MCF 10A (cell line): Measurements from ENCODE around the gene SHISA7. TPM values are rescaled to one million over a fixed set of nuclear protein-coding genes. Genes with fewer than 3 reads are reported as not detected.

ENCODE experiments used
- BruUV-seq: library from RNA; stranded (reverse); fragments of 400-500 nt; replicated peaks from 2 replicates; lab custom pipeline; 2021; lab: Mats Ljungman, UMichigan
- CTCF ChIA-PET: fragments of 300-600 bp; sonication (Branson Sonifier 250); formaldehyde crosslinking; extraction: SDS; loops from one replicate; lab custom pipeline; 2021; ENCODE audit warnings: antibody characterized with exemption, inconsistent platforms; lab: Yijun Ruan, JAX
- POLR2A ChIA-PET: fragments of 300-600, 350-650 bp; sonication (Branson Sonifier 250); formaldehyde crosslinking; extraction: SDS; loops from one replicate; lab custom pipeline; 2020; ENCODE audit warnings: antibody characterized with exemption, inconsistent platforms; lab: Yijun Ruan, JAX
- DNase-seq: peaks from one replicate; pipeline ENCODE4 v3.0.0-alpha.2; 2018; ENCODE audit not compliant: unreplicated experiment
- H3K27ac Mint-ChIP-seq: one replicate; pipeline ENCODE4 v1.8.0; 2022; ENCODE audit warnings: mild to moderate bottlenecking, low read depth, mixed read lengths; ENCODE audit not compliant: unreplicated experiment
- H3K27me3 Mint-ChIP-seq: one replicate; pipeline ENCODE4 v1.8.0; 2022; ENCODE audit warnings: mixed read lengths; ENCODE audit not compliant: insufficient read depth, unreplicated experiment
- H3K36me3 Mint-ChIP-seq: one replicate; pipeline ENCODE4 v1.8.0; 2022; ENCODE audit warnings: mild to moderate bottlenecking, moderate library complexity, mixed read lengths; ENCODE audit not compliant: insufficient read depth, unreplicated experiment
- H3K4me1 Mint-ChIP-seq: one replicate; pipeline ENCODE4 v1.8.0; 2022; ENCODE audit warnings: mixed read lengths; ENCODE audit not compliant: insufficient read depth, unreplicated experiment
- H3K4me3 Mint-ChIP-seq: one replicate; pipeline ENCODE4 v1.8.0; 2022; ENCODE audit warnings: mild to moderate bottlenecking, moderate library complexity, mixed read lengths; ENCODE audit not compliant: unreplicated experiment
- H3K9me3 Mint-ChIP-seq: one replicate; pipeline ENCODE4 v1.8.0; 2022; ENCODE audit warnings: mixed read lengths; ENCODE audit not compliant: unreplicated experiment
- CTCF ChIP-seq: fragments of 200-600 bp; IDR thresholded peaks from one replicate; pipeline ENCODE4 v1.8.0; 2022; ENCODE audit warnings: antibody characterized with exemption, mild to moderate bottlenecking; ENCODE audit not compliant: unreplicated experiment
- intact Hi-C: fragments of 100-400 bp; cut with micrococcal nuclease; formaldehyde crosslinking; loops from 2 replicates; pipeline ENCODE4 v1.14.1; 2022
- total RNA-seq: library from RNA; stranded (reverse); gene quantifications from 2 replicates; pipeline ENCODE4 v1.2.3, GENCODE V29; 2022

SHISA7 gene
- total RNA-seq, 1 experiment from 2014 or later: not detected

GRCh38 chr19:55485439-55486011 lies 42.4 kb upstream of the SHISA7 start:
- H3K4me1 Mint-ChIP-seq: peaks cover 13% of the 10 kb centered on the region
- H3K27ac Mint-ChIP-seq: peak overlapping the region; percentile 87
- H3K27me3 Mint-ChIP-seq: no peaks in the 10 kb centered on the region
- no peak for TF ChIP-seq CTCF
- no peaks in the 10 kb centered on the region for H3K9me3 Mint-ChIP-seq
- ChIA-PET CTCF (interaction anchor here (0.5 to 3.1 kb wide), 7 partner anchors 12 to 326 kb away, joined by 3 to 16 read pairs (median 5); no protein-coding TSS in a partner anchor), POLR2A (interaction anchor here (0.8 to 3.9 kb wide), 5 partner anchors 10 to 133 kb away, joined by 3 to 46 read pairs (median 3); partner anchors contain the start of genes FIZ1 and ZNF628)
- DNase-seq: no peak
- H3K36me3 Mint-ChIP-seq: no peaks in the 10 kb centered on the region
- TSS peak; percentile 19 for BruUV-seq
- H3K4me3 Mint-ChIP-seq: peak overlapping the region; percentile 69
- intact Hi-C loops: no loop called here

GRCh38 chr19:55484593-55485438 lies 41.7 kb upstream of the SHISA7 start, which contains the start of gene NAT14:
Gene NAT14 (plus strand): TSS chr19:55485188. CDS start chr19:55485709, 521 bp downstream.
- CTCF ChIA-PET: interaction anchor here (0.7 to 1.8 kb wide), 5 partner anchors 10 to 325 kb away, joined by 3 to 13 read pairs (median 8); no protein-coding TSS in a partner anchor
- TF ChIP-seq CTCF: no peak
- Mint-ChIP-seq H3K27me3 (no peaks in the 10 kb centered on the region), H3K4me1 (peaks cover 17% of the 10 kb centered on the region), H3K36me3 (no peaks in the 10 kb centered on the region), H3K4me3 (peak within 1 kb of the TSS; percentile 69), H3K27ac (peak within 1 kb of the TSS; percentile 87), H3K9me3 (no peaks in the 10 kb centered on the region)
- POLR2A ChIA-PET: interaction anchor here (0.8 to 3.9 kb wide), 5 partner anchors 9 to 133 kb away, joined by 3 to 46 read pairs (median 3); partner anchors contain the start of genes FIZ1 and ZNF628
- no TSS peak for BruUV-seq
- DNase-seq: peak; percentile 50
- intact Hi-C loops: no loop called here

GRCh38 chr19:55483706-55484592 lies 40.8 kb upstream of the SHISA7 start:
- CTCF ChIA-PET: interaction anchor here (0.8 to 1.8 kb wide), 4 partner anchors 9 to 20 kb away, joined by 3 to 9 read pairs (median 6); no protein-coding TSS in a partner anchor
- H3K27ac Mint-ChIP-seq: no peak overlapping the region
- TF ChIP-seq CTCF: no peak
- no peaks in the 10 kb centered on the region for H3K9me3 Mint-ChIP-seq
- no TSS peak for BruUV-seq
- no peaks in the 10 kb centered on the region for H3K36me3 Mint-ChIP-seq
- POLR2A ChIA-PET: interaction anchor here (1.2 to 3.9 kb wide), 2 partner anchors 8 to 13 kb away, joined by 4 to 46 read pairs; partner anchors contain the start of gene ZNF628
- peak overlapping the region; percentile 69 for H3K4me3 Mint-ChIP-seq
- peaks cover 25% of the 10 kb centered on the region for H3K4me1 Mint-ChIP-seq
- intact Hi-C loops: no loop called here
- H3K27me3 Mint-ChIP-seq: no peaks in the 10 kb centered on the region
- no peak for DNase-seq
